H1 (cell line): ENCODE results near the gene CAMTA2.
A peak's percentile ranks its signal among the peaks of the same experiment; 100 is the strongest.

Experiments used
- ATF2 ChIP-seq: IDR thresholded peaks from 2 replicates; pipeline ENCODE4 v1.6.1; 2012; ENCODE audit warnings: low read length, inconsistent platforms
- BACH1 ChIP-seq: IDR thresholded peaks from 2 replicates; pipeline ENCODE4 v1.6.1; 2012; ENCODE audit warnings: low read length, improper control_type of control experiment
- CBX8 ChIP-seq: fragments of 300-800, 300-1000 bp; sonication (generic); IDR thresholded peaks from 2 replicates; pipeline ENCODE4 v1.7.1; 2016; ENCODE audit warnings: low read depth, low read length, borderline replicate concordance
- CHD1 ChIP-seq: IDR thresholded peaks from 2 replicates; pipeline ENCODE4 v1.6.1; 2012; ENCODE audit warnings: low read depth, low read length, improper control_type of control experiment
- CREB1 ChIP-seq: IDR thresholded peaks from 2 replicates; pipeline ENCODE4 v1.6.1; 2012; ENCODE audit warnings: inconsistent platforms
- CTCF ChIP-seq, 3 experiments: IDR thresholded peaks; 1 replicate in 2 of 3; 2 replicates in 1 of 3; pipeline versions ENCODE4 v1.5.1 to v1.6.1; 2011; ENCODE audit warnings: low read length in 3 of 3, mild to moderate bottlenecking in 3 of 3, inconsistent platforms in 2 of 3, low read depth in 1 of 3, moderate library complexity in 1 of 3; ENCODE audit not compliant: insufficient read depth in 1 of 3; ENCODE audit errors: control extremely low read depth in 1 of 3
- EP300 ChIP-seq, 2 experiments: IDR thresholded peaks; 1 replicate in 1 of 2; 2 replicates in 1 of 2; pipeline ENCODE4 v1.6.1; 2011 to 2012; ENCODE audit warnings: low read depth in 2 of 2, low read length in 2 of 2, mild to moderate bottlenecking in 2 of 2, borderline replicate concordance in 1 of 2, inconsistent platforms in 1 of 2, moderate library complexity in 1 of 2
- EZH2 ChIP-seq: fragments of 200-600 bp; sonication (generic); IDR thresholded peaks from 2 replicates; pipeline ENCODE4 v1.7.1; 2012; ENCODE audit warnings: low read depth, mild to moderate bottlenecking, moderate library complexity, low read length, inconsistent platforms; ENCODE audit not compliant: severe bottlenecking
- JUN ChIP-seq: IDR thresholded peaks from 2 replicates; pipeline ENCODE4 v1.6.1; 2011; ENCODE audit warnings: low read depth, mild to moderate bottlenecking, improper control_type of control experiment, low read length
- MAX ChIP-seq: IDR thresholded peaks from 2 replicates; pipeline ENCODE4 v1.6.1; 2012; ENCODE audit warnings: inconsistent platforms
- NRF1 ChIP-seq: IDR thresholded peaks from 2 replicates; pipeline ENCODE4 v1.6.1; 2011; ENCODE audit warnings: mild to moderate bottlenecking, low read depth, low read length, improper control_type of control experiment
- POLR2A ChIP-seq, 2 experiments: IDR thresholded peaks; 1 replicate in 1 of 2; 2 replicates in 1 of 2; pipeline ENCODE4 v1.6.1; 2011; ENCODE audit warnings: low read depth in 2 of 2, low read length in 2 of 2, mild to moderate bottlenecking in 2 of 2; ENCODE audit errors: control extremely low read depth in 1 of 2
- RXRA ChIP-seq: IDR thresholded peaks from 2 replicates; pipeline ENCODE4 v1.6.1; 2011; ENCODE audit warnings: low read depth, mild to moderate bottlenecking, low read length, moderate library complexity; ENCODE audit not compliant: insufficient read depth
- TAF1 ChIP-seq: IDR thresholded peaks from 2 replicates; pipeline ENCODE4 v1.6.1; 2011; ENCODE audit warnings: mild to moderate bottlenecking, low read depth, low read length

GRCh38 chr17:4998027-4998731 lies 10.7 kb upstream of the CAMTA2 start:
- TF ChIP-seq EZH2 = no peak
- no peak for TF ChIP-seq CREB1
- no peak for TF ChIP-seq CTCF (IDR thresholded peaks at IDR 0.05; ENCODE audit: control extremely low read depth in 1 of 3, insufficient read depth in 1 of 3, low read depth in 1 of 3, low read length in 3 of 3)
- TF ChIP-seq MAX = no peak
- no peak; a peak in 1 of 3 replicates for TF ChIP-seq POLR2A (IDR thresholded peaks at IDR 0.05; ENCODE audit: control extremely low read depth in 1 of 2, low read depth in 2 of 2, low read length in 2 of 2)
- TF ChIP-seq EP300 (IDR thresholded peaks at IDR 0.05; ENCODE audit: borderline replicate concordance in 1 of 2, low read depth in 2 of 2, low read length in 2 of 2) = no peak
- TF ChIP-seq ATF2 = no peak
- TF ChIP-seq JUN = no peak
- no peak for TF ChIP-seq CBX8
- TF ChIP-seq NRF1 = no peak
- TF ChIP-seq TAF1 = 0 out of 2 replicates have a peak, but pooled peaks have one; percentile 12
- TF ChIP-seq CHD1 = no peak
- no peak for TF ChIP-seq RXRA
- no peak for TF ChIP-seq BACH1
